Fibroblast of lung (primary cell): ENCODE results near the gene HEBP1. TPM values are rescaled to one million over a fixed set of nuclear protein-coding genes. Genes with fewer than 3 reads are reported as not detected.

ENCODE experiments used
- DNase-seq, 2 donors: peaks; one replicate each; pipeline versions ENCODE4 v3.0.0 to v3.0.0-alpha.2; 2010; ENCODE audit warnings: low read depth in 2 of 2
- H2AFZ ChIP-seq: 2 replicates; pipeline ENCODE4 v1.5.1; 2012; ENCODE audit warnings: low read length, control low read depth, inconsistent platforms
- H3K27ac ChIP-seq: 2 replicates; pipeline ENCODE4 v1.5.1; 2011; ENCODE audit warnings: low read length, control low read depth; ENCODE audit not compliant: insufficient read depth
- H3K27me3 ChIP-seq: 2 replicates; pipeline ENCODE4 v1.5.1; 2011; ENCODE audit warnings: mild to moderate bottlenecking, low read length; ENCODE audit not compliant: control insufficient read depth, insufficient read depth
- H3K36me3 ChIP-seq: 2 replicates; pipeline ENCODE4 v1.5.1; 2011; ENCODE audit warnings: low read length; ENCODE audit not compliant: control insufficient read depth, insufficient read depth
- H3K4me1 ChIP-seq: 2 replicates; pipeline ENCODE4 v1.5.1; 2011; ENCODE audit warnings: low read length; ENCODE audit not compliant: control insufficient read depth, insufficient read depth; ENCODE audit errors: extremely low read depth
- H3K4me2 ChIP-seq: 2 replicates; pipeline ENCODE4 v1.5.1; 2011; ENCODE audit warnings: low read length, control low read depth; ENCODE audit not compliant: insufficient read depth; ENCODE audit errors: extremely low read depth
- H3K4me3 ChIP-seq, 4 experiments: fragments of 200-600 bp in 1 of 4; sonication (generic) in 1 of 4; replicated peaks in 1 of 4; 2 replicates each; pipeline ENCODE4 v1.5.1; 2011 to 2016; ENCODE audit warnings: low read length in 4 of 4, low read depth in 3 of 4, mild to moderate bottlenecking in 3 of 4, control low read depth in 2 of 4, inconsistent platforms in 1 of 4, mixed read lengths in 1 of 4; ENCODE audit not compliant: insufficient read depth in 1 of 4; ENCODE audit errors: control extremely low read depth in 1 of 4
- H3K79me2 ChIP-seq: 2 replicates; pipeline ENCODE4 v1.5.1; 2012; ENCODE audit warnings: mild to moderate bottlenecking, low read length, inconsistent platforms; ENCODE audit not compliant: control insufficient read depth, insufficient read depth
- H3K9ac ChIP-seq: 2 replicates; pipeline ENCODE4 v1.5.1; 2011; ENCODE audit warnings: mild to moderate bottlenecking, low read length, control low read depth; ENCODE audit not compliant: insufficient read depth
- H3K9me3 ChIP-seq: 2 replicates; pipeline ENCODE4 v1.5.1; 2012; ENCODE audit warnings: low read depth, low read length; ENCODE audit not compliant: control insufficient read depth, insufficient read depth
- H4K20me1 ChIP-seq: 2 replicates; pipeline ENCODE4 v1.5.1; 2011; ENCODE audit warnings: low read length; ENCODE audit not compliant: control insufficient read depth, insufficient read depth; ENCODE audit errors: extremely low read depth
- CTCF ChIP-seq, 2 donors: IDR thresholded peaks in 1 of 2; conservative IDR thresholded peaks in 1 of 2; 1 replicate in 1 of 2; 2 replicates in 1 of 2; pipeline ENCODE4 v1.5.1; 2011 to 2012; ENCODE audit warnings: low read length in 2 of 2, control low read depth in 1 of 2, inconsistent platforms in 1 of 2, low read depth in 1 of 2, mild to moderate bottlenecking in 1 of 2
- EZH2 ChIP-seq: IDR thresholded peaks from 2 replicates; pipeline ENCODE4 v1.5.1; 2012; ENCODE audit warnings: low read length, control low read depth, mild to moderate bottlenecking; ENCODE audit errors: missing control alignments
- polyA plus RNA-seq, 2 donors: library from polyadenylated mRNA; depleted of rRNA in 1 of 2; stranded (reverse) in 1 of 2; unstranded in 1 of 2; fragments of >200 nt; gene quantifications; 2 replicates each; pipeline ENCODE4 v1.2.1, GENCODE V29; 2011 to 2012; ENCODE audit warnings: missing spikeins in 1 of 2
- total RNA-seq: library from RNA; depleted of rRNA; stranded (reverse); fragments of >200 nt; gene quantifications from 2 replicates; pipeline ENCODE4 v1.2.1, GENCODE V29; 2014

HEBP1 gene
- total and polyA plus RNA-seq, 2 donors (not counting 1 experiment from before 2014, with no cell fraction given) = 33.7 to 78.2 TPM

GRCh38 chr12:12998248-12998647, 1.8 kb downstream of the HEBP1 start:
- Histone ChIP-seq H3K27me3 (no peaks in the 10 kb centered on the region), H3K4me1 (peaks cover 24% of the 10 kb centered on the region), H3K4me2 (peak overlapping the region; percentile 81), H3K9me3 (no peaks in the 10 kb centered on the region), H2AFZ (no peak overlapping the region), H3K27ac (no peak overlapping the region), H3K4me3 (peak overlapping the region in 2 of 4 experiments; percentile 87 to 99), H4K20me1 (no peaks in the 10 kb centered on the region), H3K9ac (no peak overlapping the region), H3K79me2 (peaks cover 59% of the 10 kb centered on the region), H3K36me3 (no peaks in the 10 kb centered on the region)
- no peak for TF ChIP-seq CTCF (conservative IDR thresholded peaks at IDR 0.05 in 1 of 2, IDR thresholded peaks at IDR 0.05 in 1 of 2; ENCODE audit: low read depth in 1 of 2, low read length in 2 of 2)
- no peak for DNase-seq

- H4K20me1 ChIP-seq = no peaks in the 10 kb centered on the region
- H3K27ac ChIP-seq = no peak overlapping the region
- no peak overlapping the region for H3K9ac ChIP-seq
- no peaks in the 10 kb centered on the region for H3K27me3 ChIP-seq
- H2AFZ ChIP-seq = no peak overlapping the region
- H3K79me2 ChIP-seq = peaks cover 59% of the 10 kb centered on the region
- DNase-seq = no peak
- no peak for TF ChIP-seq EZH2
- TF ChIP-seq CTCF (conservative IDR thresholded peaks at IDR 0.05 in 1 of 2, IDR thresholded peaks at IDR 0.05 in 1 of 2; ENCODE audit: low read depth in 1 of 2, low read length in 2 of 2) = no peak
- no peaks in the 10 kb centered on the region for H3K36me3 ChIP-seq
- H3K9me3 ChIP-seq = no peaks in the 10 kb centered on the region
- peak overlapping the region in 1 of 4 experiments; percentile 99 for H3K4me3 ChIP-seq
- H3K4me1 ChIP-seq = peaks cover 24% of the 10 kb centered on the region
- H3K4me2 ChIP-seq = peak overlapping the region; percentile 60
Observed at GRCh38 chr12:12997734-12998133, 2.3 kb downstream of the HEBP1 start.

GRCh38 chr12:12997156-12997555, 2.9 kb downstream of the HEBP1 start:
- no peaks in the 10 kb centered on the region for H4K20me1 ChIP-seq
- H3K4me3 ChIP-seq = peak overlapping the region in 2 of 4 experiments; percentile 7 to 99
- H3K4me1 ChIP-seq = peaks cover 21% of the 10 kb centered on the region
- no peak overlapping the region for H2AFZ ChIP-seq
- no peak for DNase-seq
- no peaks in the 10 kb centered on the region for H3K36me3 ChIP-seq
- H3K4me2 ChIP-seq = no peak overlapping the region
- no peaks in the 10 kb centered on the region for H3K9me3 ChIP-seq
- H3K27me3 ChIP-seq = no peaks in the 10 kb centered on the region
- no peak overlapping the region for H3K27ac ChIP-seq
- H3K79me2 ChIP-seq = peaks cover 57% of the 10 kb centered on the region
- H3K9ac ChIP-seq = no peak overlapping the region
- no peak for TF ChIP-seq CTCF (conservative IDR thresholded peaks at IDR 0.05 in 1 of 2, IDR thresholded peaks at IDR 0.05 in 1 of 2; ENCODE audit: low read depth in 1 of 2, low read length in 2 of 2)
- no peak for TF ChIP-seq EZH2
